Activated CD4-positive, alpha-beta T cell treated with anti-CD3 and anti-CD28 coated beads for 36 hours (primary cell): ENCODE data around the gene PROKR1. TPM values are rescaled to one million over a fixed set of nuclear protein-coding genes. Genes with fewer than 3 reads are reported as not detected.

Experiments used
- ATAC-seq: fragments of 200-7000 bp; cut with Tn5 transposase; one replicate; pipeline ENCODE4 v1.10.0; 2021; ENCODE audit warnings: mild to moderate bottlenecking, moderate library complexity
- CTCF ChIA-PET: fragments of 350-600 bp; sonication (Branson Sonifier 250); formaldehyde crosslinking; loops from one replicate; lab custom pipeline; 2021; ENCODE audit warnings: antibody characterized with exemption; lab: Charles Lee
- POLR2A ChIA-PET: fragments of 350-600 bp; sonication (Branson Sonifier 250); formaldehyde crosslinking; loops from one replicate; lab custom pipeline; 2021; ENCODE audit warnings: antibody characterized with exemption, inconsistent platforms; lab: Charles Lee
- DNase-seq: peaks from one replicate; pipeline ENCODE4 v3.0.0-alpha.2; 2020
- H3K27ac Mint-ChIP-seq: one replicate; pipeline ENCODE4 v1.8.0; 2021; ENCODE audit warnings: mixed read lengths
- H3K27me3 Mint-ChIP-seq: one replicate; pipeline ENCODE4 v1.8.0; 2021; ENCODE audit warnings: mixed read lengths
- H3K36me3 Mint-ChIP-seq: one replicate; pipeline ENCODE4 v1.8.0; 2021; ENCODE audit warnings: low read depth, mixed read lengths
- H3K4me1 Mint-ChIP-seq: one replicate; pipeline ENCODE4 v1.8.0; 2021; ENCODE audit warnings: mixed read lengths
- H3K4me3 Mint-ChIP-seq: one replicate; pipeline ENCODE4 v1.8.0; 2021; ENCODE audit warnings: mild to moderate bottlenecking, moderate library complexity, mixed read lengths
- H3K9me3 Mint-ChIP-seq: one replicate; pipeline ENCODE4 v1.8.0; 2021; ENCODE audit warnings: low read depth, mixed read lengths
- intact Hi-C, 2 experiments: fragments of 100-400 bp; cut with DNase I in 1 of 2; cut with micrococcal nuclease in 1 of 2; formaldehyde crosslinking; loops; one replicate each; pipeline versions ENCODE4 v1.14.2 to v1.15.1; 2022 to 2024; cut with DNase I, micrococcal nuclease
- total RNA-seq, 2 experiments: library from RNA; stranded (reverse); gene quantifications; one replicate each; pipeline ENCODE4 v1.2.3, GENCODE V29; 2021

Gene PROKR1
- total RNA-seq, 2 experiments from 2014 or later: not detected

DNA sequence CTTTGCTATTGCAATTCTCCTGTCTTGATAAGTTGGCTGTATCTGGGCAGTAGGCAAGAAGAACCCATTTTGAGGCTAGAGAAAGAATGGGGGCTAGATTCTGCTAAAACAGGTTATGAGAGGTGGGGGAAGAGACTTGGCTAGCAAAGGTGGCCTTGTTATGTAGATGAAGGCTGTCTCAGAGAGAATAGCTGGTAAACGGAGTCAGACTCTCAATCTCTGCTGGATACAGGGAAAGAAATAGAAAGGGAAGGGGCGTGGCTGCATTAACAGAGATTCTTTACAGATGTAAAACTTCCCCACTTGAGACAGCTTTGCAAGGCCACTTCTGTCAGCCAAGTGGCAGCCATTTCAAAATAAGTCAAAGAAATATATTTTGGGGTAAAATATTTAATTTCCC is 53.2 kb downstream of the PROKR1 start:
- peaks cover 8% of the 10 kb centered on the region for H3K9me3 Mint-ChIP-seq
- peaks cover 3% of the 10 kb centered on the region for H3K27me3 Mint-ChIP-seq
- ATAC-seq (no peak), DNase-seq (no peak)
- ChIA-PET POLR2A (no interaction called here), CTCF (interaction anchor here (1.0 to 2.1 kb wide), 3 partner anchors 12 to 55 kb away, joined by 3 to 10 read pairs (median 3); no protein-coding TSS in a partner anchor)
- no peak overlapping the region for H3K27ac Mint-ChIP-seq
- no peak overlapping the region for H3K4me3 Mint-ChIP-seq
- no peaks in the 10 kb centered on the region for H3K4me1 Mint-ChIP-seq
- intact Hi-C loops: no loop called here
- H3K36me3 Mint-ChIP-seq: no peaks in the 10 kb centered on the region

- DNase-seq: no peak
- no peaks in the 10 kb centered on the region for H3K4me1 Mint-ChIP-seq
- intact Hi-C loops: no loop called here
- H3K27me3 Mint-ChIP-seq: peaks cover 2% of the 10 kb centered on the region
- no peak for ATAC-seq
- ChIA-PET POLR2A (no interaction called here), CTCF (interaction anchor here (0.6 to 1.4 kb wide), 2 partner anchors 26 to 235 kb away, joined by 3 to 4 read pairs; no protein-coding TSS in a partner anchor)
- no peak overlapping the region for H3K4me3 Mint-ChIP-seq
- H3K9me3 Mint-ChIP-seq: peaks cover 8% of the 10 kb centered on the region
- H3K36me3 Mint-ChIP-seq: no peaks in the 10 kb centered on the region
- H3K27ac Mint-ChIP-seq: no peak overlapping the region
Measured at GRCh38 chr2:68698567-68699377, 55.4 kb downstream of the PROKR1 start.

DNA sequence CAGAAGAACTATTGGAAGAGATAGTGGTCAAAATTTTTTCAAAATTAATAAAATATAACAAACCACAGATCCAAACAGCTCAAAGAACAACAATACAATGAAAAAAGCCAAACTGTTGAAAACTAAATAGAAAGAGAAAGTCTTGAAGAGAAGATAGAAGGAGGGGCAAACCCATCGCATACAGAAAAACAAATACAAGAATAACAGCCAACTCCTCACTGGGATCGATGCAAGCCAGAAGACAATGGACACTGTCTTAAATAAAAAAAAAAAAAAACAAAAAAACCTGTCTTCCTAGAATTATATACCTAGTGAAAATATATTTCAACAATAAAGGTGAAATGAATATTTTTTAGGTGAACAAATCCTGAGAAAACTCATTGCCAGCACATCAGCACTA is 57.2 kb downstream of the PROKR1 start:
- ChIA-PET POLR2A (no interaction called here), CTCF (interaction anchor here (0.7 to 3.2 kb wide), 4 partner anchors 9 to 243 kb away, joined by 3 to 21 read pairs (median 8); no protein-coding TSS in a partner anchor)
- ATAC-seq (no peak), DNase-seq (no peak)
- no peak overlapping the region for H3K27ac Mint-ChIP-seq
- intact Hi-C loops: loop anchor here in 1 of 2 experiments (10.0 kb wide), 1 partner anchor 106 kb away; no protein-coding TSS in a partner anchor
- H3K27me3 Mint-ChIP-seq: no peaks in the 10 kb centered on the region
- H3K9me3 Mint-ChIP-seq: peaks cover 8% of the 10 kb centered on the region
- H3K36me3 Mint-ChIP-seq: no peaks in the 10 kb centered on the region
- H3K4me3 Mint-ChIP-seq: no peak overlapping the region
- no peaks in the 10 kb centered on the region for H3K4me1 Mint-ChIP-seq

DNA sequence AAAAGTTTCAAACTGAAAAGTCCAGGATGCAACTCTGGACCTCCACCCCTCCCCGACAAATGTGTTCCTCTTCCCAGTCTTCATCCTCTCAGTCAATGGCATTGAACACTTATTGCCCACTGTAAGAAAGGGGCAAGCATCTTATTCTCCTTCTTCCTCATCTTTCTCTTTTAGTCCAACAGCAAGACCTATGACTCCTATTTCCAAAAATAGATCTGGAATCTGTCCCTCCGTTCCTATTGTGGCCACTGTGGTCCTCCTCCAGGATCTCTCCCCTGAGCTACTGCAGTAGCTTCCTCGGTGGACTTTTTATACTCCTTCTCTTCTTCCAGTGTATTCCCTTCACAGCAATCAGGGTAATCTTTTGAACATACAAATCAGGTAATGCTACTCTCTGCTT is 63.3 kb downstream of the PROKR1 start:
- intact Hi-C loops: loop anchor here in 1 of 2 experiments (5.0 to 10.0 kb wide), 2 partner anchors 46 to 112 kb away; no protein-coding TSS in a partner anchor
- H3K4me1 Mint-ChIP-seq: peaks cover 19% of the 10 kb centered on the region
- DNase-seq: no peak
- ATAC-seq: no peak
- H3K27me3 Mint-ChIP-seq: no peaks in the 10 kb centered on the region
- H3K36me3 Mint-ChIP-seq: no peaks in the 10 kb centered on the region
- POLR2A ChIA-PET: no interaction called here
- no peak overlapping the region for H3K27ac Mint-ChIP-seq
- CTCF ChIA-PET: interaction anchor here (1.1 to 13.2 kb wide), 3 partner anchors 38 to 219 kb away, joined by 3 to 261 read pairs (median 54); no protein-coding TSS in a partner anchor
- H3K9me3 Mint-ChIP-seq: no peaks in the 10 kb centered on the region
- no peak overlapping the region for H3K4me3 Mint-ChIP-seq

Other genes starting within 250 kb of the PROKR1 start
- gene FBXO48, start 176.3 kb upstream of the PROKR1 start, total RNA-seq: 1 to 10 TPM; 2.0 to 2.4 TPM
- 1 to 10 TPM; 2.5 to 4.3 TPM for gene APLF, start 176.0 kb upstream of the PROKR1 start, total RNA-seq
- 10 to 100 TPM; 57.9 to 73.2 TPM for gene ARHGAP25, start 91.2 kb downstream of the PROKR1 start, total RNA-seq
- not detected for gene BMP10, start 227.8 kb downstream of the PROKR1 start, total RNA-seq